NCI-H1417 treated with DMSO at 0.1 percent for 48 hours (cell line): Measurements from ENCODE around the gene KCNIP3.

ENCODE experiments used
- DNase-seq: peaks from one replicate; lab custom pipeline; 2025; lab: John Stamatoyannopoulos, UW

Gene KCNIP3

DNA sequence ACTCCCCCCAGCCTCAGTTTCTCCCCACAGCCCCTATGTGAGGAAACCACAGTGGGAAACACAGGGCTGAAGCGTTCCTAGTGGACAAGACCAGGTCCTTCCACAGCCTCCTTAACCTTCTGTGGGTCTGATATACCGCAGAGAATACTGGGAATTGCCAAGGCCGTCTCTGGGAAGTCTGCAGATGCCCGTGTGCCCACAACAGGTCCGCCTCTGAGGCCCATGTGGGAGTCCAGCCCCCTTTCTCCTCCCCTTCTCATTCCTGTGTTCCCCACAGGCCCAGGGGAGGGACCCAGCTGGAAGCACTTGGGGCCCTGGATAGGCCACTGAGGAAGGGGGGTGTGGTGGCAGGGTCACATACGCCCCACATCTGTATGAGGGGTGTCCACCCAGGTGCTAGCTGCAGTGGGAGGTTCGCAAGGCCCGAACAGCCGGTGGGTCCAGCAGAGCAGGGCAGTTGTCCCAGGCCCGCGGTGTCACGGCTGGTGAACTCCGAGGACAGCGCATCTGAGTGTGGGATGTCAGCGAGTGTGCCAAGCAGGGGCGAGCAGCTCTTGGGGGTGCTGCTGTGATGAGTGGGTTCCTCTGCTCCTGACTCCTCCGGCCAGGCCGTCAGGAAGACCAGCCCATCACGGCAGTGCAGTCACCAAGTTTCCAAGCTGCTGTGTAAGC, 2.4 kb upstream of the KCNIP3 start:
- no peak for DNase-seq

DNA sequence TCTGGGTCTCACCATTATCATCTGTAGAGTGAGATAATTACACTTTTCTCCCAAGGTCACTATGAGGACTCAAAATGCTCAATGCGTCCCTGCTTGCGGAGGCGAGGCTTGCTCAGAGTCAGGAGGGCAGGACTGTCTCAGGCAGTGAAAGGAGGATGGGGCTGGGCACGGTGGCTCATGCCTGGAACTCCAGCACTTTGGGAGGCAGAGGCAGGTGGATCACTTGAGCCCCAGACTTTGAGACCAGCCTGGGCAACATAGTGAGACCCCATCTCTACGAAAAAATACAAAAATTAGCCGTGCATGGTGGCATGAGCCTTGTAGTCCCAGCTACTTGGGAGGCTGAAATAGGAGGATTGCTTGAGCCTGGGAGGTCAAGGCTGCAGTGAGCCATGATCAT, 1.8 kb upstream of the KCNIP3 start:
- no peak for DNase-seq

DNA sequence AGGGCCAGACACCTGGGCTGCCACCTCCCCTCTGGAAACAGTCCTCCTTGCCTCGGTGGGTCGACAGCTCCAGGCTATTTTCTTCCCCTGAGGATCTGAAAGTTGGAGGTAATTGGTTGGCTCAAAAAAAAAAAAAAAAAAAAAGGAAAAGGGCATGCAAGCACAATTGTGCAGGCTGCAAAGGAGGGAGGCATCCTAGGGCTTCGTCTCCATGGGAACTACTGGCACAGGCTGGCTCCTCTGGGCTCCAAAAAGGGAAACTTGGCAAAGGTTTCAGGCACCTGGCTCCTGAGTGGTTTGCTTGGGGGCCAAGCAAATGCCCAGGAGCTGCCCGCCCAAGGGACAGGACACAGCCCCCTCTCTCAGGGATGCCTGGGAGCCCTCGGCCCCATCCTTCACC, 1.1 kb upstream of the KCNIP3 start:
- peak; percentile 50 for DNase-seq

DNA sequence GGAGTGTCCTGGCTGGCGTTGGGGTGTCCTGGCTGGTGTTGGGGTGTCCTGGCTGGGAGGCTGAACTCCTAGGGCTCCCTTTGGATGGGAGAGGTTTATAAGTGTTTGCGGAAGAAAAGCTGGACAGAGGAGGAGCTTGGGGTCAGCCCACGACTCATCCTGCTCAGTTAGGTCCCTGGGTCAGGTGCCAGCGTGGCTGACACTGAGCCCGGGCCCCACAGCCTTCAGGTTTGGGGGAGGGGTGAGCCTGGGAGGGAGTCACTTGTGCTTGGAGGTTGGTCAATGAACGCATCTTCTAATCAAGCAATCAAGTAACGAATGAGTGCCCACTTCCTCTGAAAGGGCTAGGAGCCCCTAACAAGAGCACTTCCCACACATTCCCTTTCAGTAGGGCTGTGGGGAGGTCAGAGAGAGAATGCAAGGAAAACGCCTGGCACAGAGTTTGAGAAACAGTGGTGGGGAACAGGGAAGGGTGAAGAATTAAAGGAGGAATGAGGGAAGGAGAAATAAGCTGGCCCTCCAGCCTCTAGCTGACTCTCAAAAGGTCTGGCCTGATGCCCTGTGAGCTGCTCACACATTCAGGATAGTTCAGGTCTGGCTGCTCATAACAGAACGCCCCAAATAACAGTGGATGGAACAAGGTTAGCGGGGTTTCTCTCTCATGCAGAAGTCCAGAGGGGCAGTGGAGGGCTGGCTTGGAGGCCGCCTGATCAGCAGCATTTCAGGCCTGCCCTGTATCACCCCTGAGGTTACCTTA, 670 bp downstream of the KCNIP3 start:
- DNase-seq, result no peak

DNA sequence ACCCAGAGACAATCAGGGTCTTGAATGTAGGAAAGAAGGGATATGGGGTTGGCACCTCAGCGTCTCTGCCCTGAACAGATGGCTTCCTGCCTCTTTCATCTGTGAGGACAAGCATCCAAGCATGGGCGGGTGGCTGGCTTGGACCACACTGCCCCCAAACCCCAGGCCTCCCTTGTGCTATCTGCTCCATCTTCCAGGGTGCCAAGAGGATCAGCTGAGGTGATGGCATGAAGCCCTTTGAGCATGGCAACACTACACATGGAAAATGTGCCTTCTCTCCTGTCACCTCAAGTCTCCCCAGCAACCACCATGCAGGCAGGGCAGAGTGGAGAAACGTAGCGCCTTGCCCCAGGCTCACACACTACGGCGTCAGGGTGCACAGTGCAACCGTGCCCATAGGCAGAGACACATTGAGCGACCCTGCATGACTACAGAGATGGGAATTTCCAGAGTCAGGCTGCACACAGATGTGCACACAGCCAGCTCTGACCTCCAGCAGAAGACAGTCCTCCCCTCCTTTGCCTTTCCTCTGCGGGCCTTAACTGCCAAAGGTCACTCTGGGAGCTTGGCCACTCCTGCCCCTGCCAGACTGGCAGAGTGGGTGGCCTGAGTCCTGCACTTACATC, 1.5 kb downstream of the KCNIP3 start:
- no peak for DNase-seq

DNA sequence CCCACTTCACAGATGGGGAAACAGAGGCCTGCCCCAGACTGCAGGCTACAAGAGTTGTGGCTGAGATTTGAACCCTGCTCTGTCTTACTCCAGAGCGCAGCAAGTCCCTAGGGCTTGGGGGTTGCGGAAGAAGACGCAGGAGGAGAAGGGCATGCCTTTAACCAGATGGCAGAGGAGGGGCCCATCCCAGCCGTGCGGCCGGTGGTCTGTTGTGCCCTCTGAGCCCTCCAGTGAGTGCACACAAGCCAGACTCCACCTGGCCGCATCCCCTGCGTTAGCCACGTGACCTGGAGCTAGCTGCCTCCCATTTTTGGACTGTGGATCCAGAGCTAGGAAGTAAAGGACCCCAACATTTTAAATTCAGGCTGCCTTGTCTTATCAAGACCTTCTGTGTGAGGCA, 2.8 kb downstream of the KCNIP3 start:
- DNase-seq, result no peak

DNA sequence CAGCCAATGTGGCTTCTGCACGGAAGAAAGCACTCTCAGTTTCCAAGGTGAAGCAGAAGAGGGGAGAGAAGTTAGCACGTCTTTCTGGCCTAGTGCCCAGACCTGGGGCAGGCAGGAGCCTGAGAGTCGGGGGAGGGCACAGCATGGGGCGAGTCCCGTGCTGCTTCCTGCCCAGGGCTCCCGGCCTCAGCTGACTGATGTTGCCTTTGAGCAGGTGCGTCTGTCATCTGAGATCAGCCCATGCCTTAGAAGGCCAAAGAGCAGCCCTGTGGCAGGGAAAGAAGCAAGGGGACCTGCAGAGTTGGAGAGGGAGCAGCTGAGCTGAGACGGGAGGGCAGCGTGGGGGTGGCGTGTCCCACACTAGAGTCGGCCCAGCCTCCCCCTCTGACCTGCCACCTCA, 3.3 kb downstream of the KCNIP3 start:
- no peak for DNase-seq

DNA sequence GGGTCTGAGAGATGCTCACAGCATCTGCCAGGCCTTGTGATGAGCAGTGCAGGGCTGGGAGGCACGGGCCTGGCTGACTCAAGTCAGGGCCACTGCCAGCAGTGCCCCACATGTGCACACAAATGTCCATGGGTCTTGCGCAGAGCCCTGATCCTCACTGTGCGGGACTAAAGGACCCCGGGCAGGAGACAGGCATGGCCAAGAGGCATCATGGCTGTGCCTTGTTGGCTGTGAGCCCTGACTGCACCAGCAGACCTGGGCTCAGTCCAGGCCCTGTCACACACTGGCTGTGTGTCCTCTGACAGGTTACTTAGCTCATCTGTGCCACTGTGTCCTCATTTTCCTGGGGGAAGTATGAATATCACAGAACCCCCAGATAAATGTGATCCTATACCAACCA, 4.0 kb downstream of the KCNIP3 start:
- DNase-seq, result no peak

DNA sequence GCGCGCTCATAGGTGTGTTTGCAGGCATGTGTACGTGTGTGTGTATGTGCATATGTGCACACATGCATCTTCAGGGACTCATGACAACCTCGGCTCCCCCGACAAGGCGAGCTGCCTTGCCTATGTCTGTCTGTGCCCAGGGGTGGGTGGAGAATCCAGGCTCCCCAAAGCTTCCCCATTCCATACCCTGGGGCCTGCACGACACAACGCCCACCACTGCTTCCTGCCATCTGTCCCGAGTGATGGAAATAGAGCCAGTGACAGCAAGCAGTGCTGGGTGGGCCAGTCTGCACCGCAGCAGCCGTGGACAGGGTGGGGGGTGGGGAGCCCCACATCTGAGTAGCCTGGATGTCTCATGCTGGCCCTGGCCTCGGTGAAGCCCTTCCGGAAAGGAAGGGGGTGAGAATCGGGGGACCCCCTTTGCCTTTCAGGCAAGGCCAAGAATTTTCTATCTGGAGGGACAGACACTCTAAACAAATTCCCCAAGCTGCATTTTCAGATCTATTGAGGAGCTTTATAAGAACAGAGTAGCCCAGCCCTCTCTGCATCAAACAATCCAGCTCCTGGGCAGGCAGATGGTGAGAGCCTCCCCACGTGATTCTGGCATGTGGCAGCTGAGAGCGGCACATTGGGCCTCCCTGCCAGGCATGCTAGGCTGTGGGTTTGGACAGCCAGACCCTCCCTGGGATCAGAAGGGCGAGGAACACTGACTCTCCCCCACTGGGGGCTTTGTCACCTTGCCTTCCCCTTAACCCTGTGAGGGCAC, 4.9 kb downstream of the KCNIP3 start:
- DNase-seq, result no peak

DNA sequence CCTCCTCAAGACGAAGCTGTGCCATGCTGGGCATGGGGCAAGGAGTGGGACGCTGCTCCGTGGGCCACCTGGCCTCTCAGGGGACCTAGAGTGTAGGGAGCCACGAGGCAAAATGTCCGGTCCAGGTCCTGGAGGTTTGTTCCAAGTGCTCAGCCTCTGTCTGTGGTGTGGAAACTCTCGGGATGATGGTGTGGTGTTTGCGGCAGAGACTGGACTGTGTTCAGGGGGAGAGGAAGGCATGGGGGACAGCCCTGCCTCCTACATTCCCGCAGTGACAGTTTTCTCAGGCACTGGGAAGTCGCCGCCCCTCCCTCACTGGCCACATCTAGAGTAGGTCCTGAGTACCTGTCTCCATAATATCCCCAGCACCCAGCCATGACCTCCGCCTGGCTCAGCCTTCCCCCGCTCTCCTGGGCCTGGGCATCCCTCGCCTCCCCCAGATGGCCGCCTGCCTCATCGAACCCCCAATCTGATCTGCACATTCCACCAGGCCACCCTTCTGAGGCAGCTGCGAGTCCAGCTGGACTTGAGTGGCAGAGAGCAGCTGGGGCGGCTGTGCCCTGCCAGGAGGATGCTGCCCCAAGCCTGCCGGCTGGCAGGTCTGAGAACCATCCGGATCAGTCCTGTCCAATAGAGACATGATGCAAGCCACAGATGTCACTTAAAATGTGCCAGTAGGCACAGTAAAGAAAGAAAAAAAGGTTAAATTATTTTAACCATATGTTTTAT, 6.2 kb downstream of the KCNIP3 start:
- no peak for DNase-seq

DNA sequence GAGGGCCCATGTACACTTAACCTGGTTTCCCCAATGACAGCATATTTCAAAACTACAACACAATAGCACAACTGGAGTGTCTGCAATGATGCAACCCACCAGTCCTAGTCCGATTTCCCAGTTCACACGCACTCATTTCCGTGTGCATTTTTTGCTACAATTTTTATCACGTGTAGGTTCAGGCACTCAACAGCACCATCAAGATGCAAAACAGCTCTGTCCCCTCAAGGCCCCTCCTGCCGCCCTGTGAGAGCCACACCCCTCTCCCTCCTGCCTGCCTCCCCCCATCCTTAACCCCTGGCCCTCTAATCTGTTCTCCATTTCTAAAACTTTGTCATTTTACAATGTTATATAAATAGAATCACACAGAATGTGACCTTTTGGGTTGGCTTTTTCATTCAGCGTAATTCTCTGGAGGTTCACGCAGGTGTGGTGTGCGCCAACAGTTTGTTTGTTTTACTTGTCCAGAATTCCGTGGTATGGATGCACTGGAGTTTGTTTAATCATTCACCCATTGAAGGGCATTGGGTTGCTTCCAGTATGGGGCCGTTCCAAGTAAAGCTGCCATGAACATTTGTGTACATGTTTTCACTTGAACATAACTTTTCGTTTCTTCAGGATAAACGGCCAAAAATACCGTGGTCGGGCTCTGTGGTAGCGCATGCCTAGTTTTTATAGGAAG, 8.4 kb downstream of the KCNIP3 start:
- no peak for DNase-seq

DNA sequence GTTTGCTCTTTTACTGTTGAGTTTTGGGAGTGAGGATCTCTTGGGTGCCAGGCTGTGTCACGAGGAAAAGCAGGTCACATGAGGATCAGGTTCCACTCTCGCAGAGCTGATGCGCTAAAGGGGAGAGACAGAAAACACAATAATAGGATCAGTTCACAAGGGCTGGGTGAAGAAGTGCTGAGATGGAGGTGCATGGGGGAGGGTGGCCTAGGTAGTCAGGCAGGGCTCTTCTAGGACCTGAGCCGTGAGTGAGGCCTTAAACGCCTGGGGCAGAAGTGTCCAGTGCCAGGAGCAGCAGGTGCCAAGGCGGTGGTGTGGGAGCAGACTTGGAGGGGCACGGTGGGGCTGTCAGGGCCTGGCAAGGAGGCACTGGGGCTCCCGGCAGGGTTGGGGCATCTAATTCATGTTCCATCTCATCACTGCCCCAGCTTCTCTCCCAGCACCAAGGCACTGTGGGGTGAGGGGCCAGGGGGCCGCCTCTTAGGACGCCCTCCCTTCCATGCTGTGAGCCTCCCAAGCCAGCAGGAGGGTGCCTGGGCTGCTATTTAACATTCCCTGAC, 9.3 kb downstream of the KCNIP3 start:
- no peak for DNase-seq

DNA sequence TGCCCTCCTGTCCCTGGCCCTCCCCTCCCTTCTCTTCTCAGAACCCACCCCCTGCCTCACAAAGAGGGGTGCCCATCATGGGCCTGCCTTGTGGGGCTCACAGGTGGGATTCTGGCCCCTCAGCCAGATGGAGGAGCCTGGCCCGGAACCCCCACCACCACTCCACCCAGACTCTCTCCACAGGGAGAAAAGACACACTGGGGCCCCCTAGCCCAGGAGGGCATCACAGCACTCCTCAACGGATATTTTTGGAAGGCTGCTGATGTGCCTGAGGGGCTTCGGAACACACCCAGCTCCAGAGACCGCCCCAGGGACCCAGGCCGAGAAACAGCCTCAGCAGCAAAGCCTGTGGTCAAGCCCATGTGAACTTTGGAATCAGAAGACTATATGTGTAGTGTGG, 9.9 kb downstream of the KCNIP3 start:
- DNase-seq, result no peak

DNA sequence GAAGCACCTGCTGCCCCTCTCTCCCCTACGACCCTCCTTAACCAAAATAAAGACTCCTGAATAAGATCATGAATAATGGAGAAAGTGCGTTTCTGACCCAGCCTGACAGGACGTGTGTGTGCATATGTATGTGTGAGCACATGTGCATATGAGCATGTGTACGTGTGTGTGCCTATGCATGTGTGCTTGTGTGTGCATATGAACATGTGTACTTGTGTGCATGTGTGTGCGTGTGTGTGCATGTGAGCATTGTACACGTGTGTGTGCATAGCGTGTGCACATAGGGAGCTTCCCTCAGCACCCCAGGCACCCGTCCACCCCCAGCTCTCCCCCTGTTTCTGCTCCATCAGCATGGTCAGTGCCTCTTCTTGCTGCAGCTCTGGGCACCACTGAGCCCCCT, 10.7 kb downstream of the KCNIP3 start:
- no peak for DNase-seq

DNA sequence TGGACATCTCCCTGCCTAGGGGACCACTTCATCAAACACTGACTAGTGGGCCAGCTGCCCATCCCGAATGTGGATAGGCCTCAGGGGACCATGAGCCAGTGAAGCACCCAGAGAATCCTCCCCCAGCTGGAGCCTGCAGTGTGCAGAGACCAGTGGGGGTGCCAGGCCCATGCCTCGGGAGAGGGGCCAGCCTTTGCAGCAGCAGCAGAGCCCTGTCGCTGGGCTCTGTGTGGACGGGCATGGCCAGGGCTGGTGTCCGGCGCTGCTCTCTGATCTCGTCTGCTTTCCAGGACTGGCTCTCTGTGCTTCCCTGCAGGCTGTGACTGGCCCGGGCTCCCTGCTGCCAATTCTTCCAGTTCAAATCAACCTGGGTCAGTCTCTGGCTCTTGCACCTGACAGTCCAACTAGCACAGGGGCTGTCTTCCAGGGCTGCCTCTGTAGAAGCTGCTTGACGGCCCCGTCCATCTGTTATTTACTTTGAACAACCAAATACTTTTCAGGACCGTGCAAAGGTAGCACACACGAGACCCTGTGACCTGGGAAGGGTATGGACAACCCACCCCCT, 11.4 kb downstream of the KCNIP3 start:
- no peak for DNase-seq

DNA sequence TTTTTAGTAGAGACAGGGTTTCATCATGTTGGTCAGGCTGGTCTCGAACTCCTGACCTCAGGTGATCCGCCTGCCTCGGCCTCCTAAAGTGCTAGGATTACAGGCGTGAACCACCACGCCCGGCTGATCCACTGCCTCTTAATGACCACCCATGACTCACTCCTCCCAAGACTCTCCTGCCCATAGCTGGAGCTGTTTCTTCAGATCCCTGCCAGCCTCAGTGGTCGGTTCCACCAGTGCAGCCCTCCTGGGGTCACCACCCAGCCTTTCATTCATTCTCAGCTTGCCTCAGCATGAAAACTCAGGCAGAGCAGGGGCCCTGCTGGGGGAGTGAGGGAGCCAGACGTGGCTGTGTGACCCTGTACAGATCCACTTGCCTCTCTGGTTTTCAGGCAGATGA, 12.5 kb downstream of the KCNIP3 start:
- DNase-seq, result no peak

DNA sequence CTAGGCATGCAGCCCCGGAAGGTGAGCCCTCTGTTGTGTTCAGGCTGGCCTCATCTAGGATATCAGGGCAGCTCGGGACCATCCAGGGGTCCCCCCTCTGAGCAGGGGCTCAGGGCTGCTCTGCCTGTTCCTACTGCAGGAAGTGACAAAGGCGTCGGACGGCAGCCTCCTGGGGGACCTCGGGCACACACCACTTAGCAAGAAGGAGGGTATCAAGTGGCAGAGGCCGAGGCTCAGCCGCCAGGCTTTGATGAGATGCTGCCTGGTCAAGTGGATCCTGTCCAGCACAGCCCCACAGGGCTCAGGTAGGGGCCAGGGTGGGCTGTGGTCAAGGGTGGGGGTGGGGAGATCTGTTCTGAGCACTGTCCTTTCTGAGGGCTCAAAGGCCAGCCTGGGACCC, 13.1 kb downstream of the KCNIP3 start:
- DNase-seq, result no peak

DNA sequence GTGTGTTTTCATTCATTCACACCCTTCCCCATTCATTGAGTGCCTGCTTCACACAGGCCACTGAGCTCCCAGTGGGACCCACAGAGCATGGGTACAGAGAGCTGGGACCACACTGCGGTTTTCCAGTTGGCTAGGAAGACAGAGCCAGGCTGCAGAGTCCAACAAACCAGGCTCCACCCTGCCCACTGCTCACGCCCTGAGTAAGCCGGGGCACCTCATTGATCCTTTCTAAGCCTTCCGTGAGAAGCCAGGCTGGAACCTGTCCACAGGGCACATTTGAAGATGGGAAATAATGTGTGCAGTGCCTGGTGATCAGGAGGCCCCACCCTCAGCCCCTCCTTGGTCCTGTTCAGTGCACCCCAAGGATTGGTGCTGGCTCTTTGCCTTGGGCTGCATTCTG, 13.5 kb downstream of the KCNIP3 start:
- no peak for DNase-seq

DNA sequence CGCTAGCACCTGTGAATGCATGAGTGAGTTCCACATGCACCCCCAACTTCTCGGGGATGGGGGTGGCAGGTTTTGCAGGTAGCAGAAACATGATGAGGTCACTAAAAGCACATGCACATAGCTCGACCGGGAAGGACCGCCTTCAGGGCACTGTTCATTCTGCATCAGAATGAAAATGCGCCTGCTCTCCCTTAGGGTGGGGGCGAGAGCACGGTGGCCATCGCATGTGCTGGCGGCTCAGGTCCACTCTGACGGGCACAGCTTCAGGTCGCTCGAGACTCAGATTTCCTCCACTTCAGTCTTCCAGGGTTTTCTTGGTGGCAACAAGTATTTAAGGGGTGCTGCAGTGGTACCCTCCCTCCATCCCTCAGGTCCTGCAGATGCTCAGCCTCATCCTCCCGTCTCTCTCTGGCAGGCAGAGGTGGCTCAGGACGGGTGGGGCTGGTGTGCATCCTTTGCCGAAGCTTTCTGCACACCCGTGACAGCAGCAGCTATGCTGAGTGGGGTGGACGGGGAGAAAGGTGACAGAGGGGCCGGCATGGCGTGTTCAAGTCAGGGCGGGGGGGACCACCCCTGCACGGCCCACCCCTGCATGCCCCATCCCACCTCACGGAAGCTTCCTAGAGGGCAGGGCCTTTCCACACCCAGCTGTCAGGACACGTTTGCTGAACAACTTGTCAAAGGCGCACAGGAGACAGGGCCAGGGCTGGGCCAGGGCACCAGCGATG, 14.8 kb downstream of the KCNIP3 start:
- DNase-seq, result no peak

DNA sequence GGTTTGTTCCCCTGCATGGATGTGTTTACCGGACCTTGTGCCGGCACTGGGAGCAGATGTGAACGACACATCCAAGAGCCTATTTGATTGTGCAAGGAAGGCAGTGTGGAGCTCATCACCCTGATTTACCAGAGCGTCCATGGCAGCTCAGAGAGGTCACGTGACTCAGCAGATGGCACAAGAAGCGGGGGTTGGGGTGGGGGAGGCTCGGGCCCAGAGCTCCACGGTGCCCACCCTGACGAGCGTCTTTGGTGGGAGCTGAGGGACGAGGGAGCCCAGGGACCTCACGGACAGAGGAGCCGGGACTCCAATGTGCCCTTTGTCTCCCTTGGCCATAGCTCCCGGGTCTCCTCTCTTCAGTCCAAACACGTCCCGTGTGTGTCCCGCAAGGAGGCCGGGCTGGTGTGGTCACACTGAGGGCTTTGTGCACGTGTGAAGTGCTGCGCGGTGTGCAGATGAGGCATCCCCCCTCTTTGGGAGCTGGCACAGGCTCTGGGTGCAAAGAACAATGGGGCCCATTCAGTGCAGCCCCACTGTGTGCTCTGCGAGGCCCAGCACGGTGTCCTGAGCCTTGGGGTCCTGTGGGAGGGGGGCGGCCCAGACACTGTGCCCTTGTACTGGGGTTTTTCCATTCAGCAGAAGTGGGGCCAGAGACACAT, 15.5 kb downstream of the KCNIP3 start:
- no peak for DNase-seq
